NCI-H510A treated with DMSO at 0.1 percent for 48 hours (cell line): ENCODE results near the gene KLHL14.

ENCODE experiments used
- DNase-seq: peaks from one replicate; lab custom pipeline; 2025; lab: John Stamatoyannopoulos, UW

The KLHL14 gene

GRCh38 chr18:32634876-32635431 is 137.9 kb downstream of the KLHL14 start:
- DNase-seq: no peak

GRCh38 chr18:32629981-32630700 is 142.7 kb downstream of the KLHL14 start:
- DNase-seq: no peak

DNA sequence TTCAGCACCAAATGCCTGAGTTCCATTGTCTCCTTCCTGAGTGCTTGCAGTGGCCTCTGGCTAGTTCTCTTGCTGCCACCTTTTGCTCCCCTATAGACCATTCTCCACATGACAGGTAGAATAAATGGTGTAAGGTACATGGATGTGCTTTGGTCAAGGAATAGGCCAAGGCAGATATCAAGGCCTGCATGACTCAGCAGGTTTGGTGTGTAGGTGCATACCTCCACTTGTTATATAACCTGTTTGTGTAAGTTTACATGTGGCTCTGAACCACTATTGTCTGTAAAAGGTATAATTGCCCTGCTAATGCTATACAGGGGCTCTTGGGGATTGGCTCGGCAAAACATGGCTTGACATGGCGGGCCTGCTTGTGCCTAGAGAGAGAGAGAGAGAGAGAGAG is 143.5 kb downstream of the KLHL14 start:
- no peak for DNase-seq

DNA sequence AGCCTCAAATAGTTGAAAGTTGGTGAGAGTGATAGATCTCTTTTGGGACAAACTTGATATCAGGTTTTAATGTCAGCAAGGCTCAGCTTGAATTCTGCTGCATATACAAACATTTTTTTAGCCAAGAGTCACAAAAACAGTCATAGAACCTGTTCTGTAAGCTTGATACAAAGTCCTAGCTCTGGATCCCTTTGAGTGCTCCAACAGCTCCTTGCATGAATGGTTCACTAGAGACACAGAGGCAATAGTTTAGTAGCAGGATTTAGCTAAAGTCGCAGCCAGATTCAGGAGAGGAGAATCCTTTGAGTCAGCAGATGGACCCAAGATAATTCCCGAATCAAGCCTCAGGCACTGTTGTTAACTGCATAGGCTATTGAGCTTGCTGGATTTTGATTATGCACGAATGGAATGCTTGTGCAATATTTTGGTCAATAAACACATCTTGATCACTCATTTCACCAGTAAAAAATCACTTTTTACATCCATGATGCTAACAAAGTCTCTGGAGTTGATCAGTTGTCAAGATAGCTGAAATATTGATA is 148.6 kb downstream of the KLHL14 start:
- no peak for DNase-seq

DNA sequence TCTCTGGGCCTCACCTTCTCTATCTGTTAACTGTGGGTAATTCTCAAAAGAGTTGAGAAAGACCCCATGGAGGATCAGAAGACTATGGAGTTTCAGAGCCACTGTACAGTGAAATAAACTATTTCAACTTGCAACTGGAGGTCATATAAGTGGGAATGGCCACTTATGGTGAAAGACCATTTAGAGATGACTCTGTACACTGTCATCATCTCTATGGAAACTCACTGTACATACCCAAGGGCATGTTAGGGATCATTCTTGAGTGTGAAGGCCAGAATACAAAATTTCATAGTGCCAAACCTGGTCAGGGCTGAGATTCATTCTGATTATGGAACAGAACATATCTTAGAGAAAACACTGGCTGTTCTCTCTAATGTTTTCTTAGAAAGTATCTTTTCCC is 149.3 kb downstream of the KLHL14 start:
- DNase-seq: no peak
